ENCODE results near the gene CEP89. TPM values are rescaled to one million over a fixed set of nuclear protein-coding genes. Genes with fewer than 3 reads are reported as not detected.

CEP89 gene
- total RNA-seq, 1 donor from 2014 or later, result 42.5 TPM

DNA sequence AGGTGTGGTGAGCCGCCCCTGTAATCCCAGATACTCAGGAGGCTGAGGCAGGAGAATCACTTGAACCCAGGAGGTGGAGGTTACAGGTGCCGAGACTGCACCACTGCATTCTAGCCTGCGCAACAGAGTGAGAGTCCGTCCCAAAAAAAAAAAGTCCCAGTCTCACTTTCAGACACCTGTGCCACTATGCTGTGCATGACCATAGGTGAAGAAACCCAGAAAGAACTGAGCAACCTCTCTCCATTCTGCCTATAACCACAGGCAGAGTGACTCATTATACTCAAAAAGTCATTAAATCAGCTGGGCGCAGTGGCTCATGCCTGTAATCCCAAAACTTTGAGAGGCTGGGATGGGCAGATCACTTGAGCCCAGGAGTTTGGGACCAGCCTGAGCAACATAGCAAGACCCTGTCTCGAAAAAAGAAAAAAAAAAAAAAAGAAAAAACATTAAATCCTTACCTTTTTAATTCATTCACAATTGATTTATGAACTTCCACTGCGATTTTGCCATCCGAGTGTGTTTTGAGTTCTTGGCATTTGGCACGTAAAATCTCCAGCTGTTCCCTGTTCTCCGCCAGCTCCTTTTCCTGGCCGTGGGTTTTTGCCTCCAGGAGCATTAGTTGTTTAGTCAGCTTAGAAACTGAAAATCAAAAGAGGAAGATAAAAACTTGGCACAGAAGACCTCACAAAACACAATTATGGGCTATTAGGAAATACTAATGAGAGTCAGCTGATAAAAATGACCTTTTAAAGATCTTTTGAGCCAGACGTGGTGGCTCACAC, 56.7 kb downstream of the CEP89 start:
- TF ChIP-seq, protein P1, sequence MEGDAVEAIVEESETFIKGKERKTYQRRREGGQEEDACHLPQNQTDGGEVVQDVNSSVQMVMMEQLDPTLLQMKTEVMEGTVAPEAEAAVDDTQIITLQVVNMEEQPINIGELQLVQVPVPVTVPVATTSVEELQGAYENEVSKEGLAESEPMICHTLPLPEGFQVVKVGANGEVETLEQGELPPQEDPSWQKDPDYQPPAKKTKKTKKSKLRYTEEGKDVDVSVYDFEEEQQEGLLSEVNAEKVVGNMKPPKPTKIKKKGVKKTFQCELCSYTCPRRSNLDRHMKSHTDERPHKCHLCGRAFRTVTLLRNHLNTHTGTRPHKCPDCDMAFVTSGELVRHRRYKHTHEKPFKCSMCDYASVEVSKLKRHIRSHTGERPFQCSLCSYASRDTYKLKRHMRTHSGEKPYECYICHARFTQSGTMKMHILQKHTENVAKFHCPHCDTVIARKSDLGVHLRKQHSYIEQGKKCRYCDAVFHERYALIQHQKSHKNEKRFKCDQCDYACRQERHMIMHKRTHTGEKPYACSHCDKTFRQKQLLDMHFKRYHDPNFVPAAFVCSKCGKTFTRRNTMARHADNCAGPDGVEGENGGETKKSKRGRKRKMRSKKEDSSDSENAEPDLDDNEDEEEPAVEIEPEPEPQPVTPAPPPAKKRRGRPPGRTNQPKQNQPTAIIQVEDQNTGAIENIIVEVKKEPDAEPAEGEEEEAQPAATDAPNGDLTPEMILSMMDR (IDR thresholded peaks at IDR 0.05; ENCODE audit: partially characterized antibody, unreplicated experiment), result no peak
- Mint-ChIP-seq H3K4me1 (ENCODE audit: low read depth, unreplicated experiment) (peaks cover 7% of the 10 kb centered on the region), H3K4me3 (ENCODE audit: unreplicated experiment) (no peak overlapping the region), H3K9me3 (ENCODE audit: unreplicated experiment) (no peaks in the 10 kb centered on the region), H3K27ac (ENCODE audit: unreplicated experiment) (no peak overlapping the region), H3K36me3 (ENCODE audit: unreplicated experiment) (no peaks in the 10 kb centered on the region), H3K27me3 (ENCODE audit: unreplicated experiment) (peaks cover 2% of the 10 kb centered on the region)
- no peak for DNase-seq

DNA sequence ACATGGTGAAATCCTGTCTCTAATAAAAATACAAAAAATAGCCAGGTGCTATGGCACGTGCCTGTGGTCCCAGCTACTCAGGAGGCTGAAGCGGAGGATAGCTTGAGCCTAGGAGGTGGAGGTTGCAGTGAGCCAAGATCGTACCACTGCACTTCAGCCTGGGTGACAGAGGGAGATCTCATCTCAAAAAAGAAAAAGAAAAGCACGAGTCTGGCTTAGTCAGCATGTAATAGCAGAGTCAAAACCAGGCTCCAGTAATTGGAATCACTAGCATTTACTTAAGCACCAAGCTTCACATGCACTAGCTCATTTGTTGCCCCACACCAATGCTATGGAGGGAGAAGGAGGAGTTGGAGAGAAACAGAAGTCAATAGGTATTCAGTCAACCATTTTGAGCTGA, 60.3 kb downstream of the CEP89 start:
- H3K9me3 Mint-ChIP-seq (ENCODE audit: unreplicated experiment), result no peaks in the 10 kb centered on the region
- TF ChIP-seq, protein P1 (IDR thresholded peaks at IDR 0.05; ENCODE audit: partially characterized antibody, unreplicated experiment), result no peak
- H3K4me1 Mint-ChIP-seq (ENCODE audit: low read depth, unreplicated experiment), result no peaks in the 10 kb centered on the region
- no peaks in the 10 kb centered on the region for H3K27me3 Mint-ChIP-seq (ENCODE audit: unreplicated experiment)
- no peak overlapping the region for H3K27ac Mint-ChIP-seq (ENCODE audit: unreplicated experiment)
- no peak for DNase-seq
- no peak overlapping the region for H3K4me3 Mint-ChIP-seq (ENCODE audit: unreplicated experiment)
- peaks cover 7% of the 10 kb centered on the region for H3K36me3 Mint-ChIP-seq (ENCODE audit: unreplicated experiment)

DNA sequence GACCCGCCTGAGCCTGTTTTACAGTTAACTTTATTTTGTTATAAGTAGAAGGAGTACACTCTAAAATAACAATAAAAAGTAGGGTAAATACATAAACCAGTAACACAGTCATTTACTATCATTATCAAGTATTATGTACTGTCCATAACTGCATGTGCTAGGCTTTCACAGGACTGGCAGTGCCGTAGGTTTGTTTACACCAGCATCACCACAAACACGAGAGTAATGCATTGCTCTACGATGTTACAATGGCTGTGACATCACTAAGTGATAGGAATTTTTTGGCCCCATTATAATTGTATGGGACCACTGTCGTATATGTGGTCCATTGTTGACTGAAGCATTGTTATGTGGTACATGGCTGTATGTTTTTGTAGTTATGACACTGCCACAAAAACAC, 60.9 kb downstream of the CEP89 start:
- H3K36me3 Mint-ChIP-seq (ENCODE audit: unreplicated experiment), result peaks cover 13% of the 10 kb centered on the region
- DNase-seq, result no peak
- no peak overlapping the region for H3K27ac Mint-ChIP-seq (ENCODE audit: unreplicated experiment)
- TF ChIP-seq, protein P1 (IDR thresholded peaks at IDR 0.05; ENCODE audit: partially characterized antibody, unreplicated experiment), result no peak
- H3K4me3 Mint-ChIP-seq (ENCODE audit: unreplicated experiment), result no peak overlapping the region
- peaks cover 5% of the 10 kb centered on the region for H3K9me3 Mint-ChIP-seq (ENCODE audit: unreplicated experiment)
- H3K27me3 Mint-ChIP-seq (ENCODE audit: unreplicated experiment), result no peaks in the 10 kb centered on the region
- H3K4me1 Mint-ChIP-seq (ENCODE audit: low read depth, unreplicated experiment), result no peaks in the 10 kb centered on the region

DNA sequence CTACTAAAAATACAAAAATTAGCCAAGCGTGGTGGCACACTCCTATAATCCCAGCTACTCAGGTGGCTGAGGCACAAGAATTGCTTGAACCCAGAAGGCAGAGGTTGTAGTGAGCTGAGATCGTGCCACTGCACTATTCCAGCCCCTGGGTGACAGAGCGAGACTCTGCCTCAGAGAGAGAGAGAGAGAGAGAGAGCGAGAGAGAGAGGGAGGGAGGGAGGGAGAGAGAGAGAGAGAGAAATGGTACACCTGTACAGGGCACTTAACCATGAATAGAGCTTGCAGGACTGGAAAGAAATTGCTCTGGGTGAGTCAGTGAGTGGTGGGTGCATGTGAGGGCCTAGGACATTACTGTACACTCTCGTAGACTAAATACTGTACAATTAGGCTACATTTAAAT, 61.7 kb downstream of the CEP89 start:
- H3K27me3 Mint-ChIP-seq (ENCODE audit: unreplicated experiment), result no peaks in the 10 kb centered on the region
- no peaks in the 10 kb centered on the region for H3K4me1 Mint-ChIP-seq (ENCODE audit: low read depth, unreplicated experiment)
- H3K36me3 Mint-ChIP-seq (ENCODE audit: unreplicated experiment), result peaks cover 15% of the 10 kb centered on the region
- no peak overlapping the region for H3K27ac Mint-ChIP-seq (ENCODE audit: unreplicated experiment)
- no peak overlapping the region for H3K4me3 Mint-ChIP-seq (ENCODE audit: unreplicated experiment)
- H3K9me3 Mint-ChIP-seq (ENCODE audit: unreplicated experiment), result peaks cover 5% of the 10 kb centered on the region
- TF ChIP-seq, protein P1 (IDR thresholded peaks at IDR 0.05; ENCODE audit: partially characterized antibody, unreplicated experiment), result no peak
- no peak for DNase-seq

DNA sequence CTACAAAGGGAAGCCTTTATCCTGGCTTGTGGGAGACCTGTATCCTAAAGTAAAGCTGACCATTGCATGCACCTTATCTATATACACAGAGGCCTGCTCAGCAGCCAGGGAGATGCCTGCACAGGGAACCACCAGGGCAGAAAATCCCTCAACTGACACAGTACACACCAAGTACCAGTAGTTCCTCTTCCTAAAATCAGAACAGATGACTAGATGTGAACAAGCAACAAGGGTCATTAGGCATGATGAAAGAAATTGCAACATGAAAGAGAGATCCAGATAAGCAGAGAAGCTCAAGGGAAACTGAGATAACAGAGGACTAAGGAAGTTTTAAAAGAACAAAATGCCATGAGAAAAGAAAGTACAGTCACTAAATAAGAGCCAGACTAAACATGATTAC, 62.5 kb downstream of the CEP89 start:
- peaks cover 5% of the 10 kb centered on the region for H3K9me3 Mint-ChIP-seq (ENCODE audit: unreplicated experiment)
- TF ChIP-seq, protein P1 (IDR thresholded peaks at IDR 0.05; ENCODE audit: partially characterized antibody, unreplicated experiment), result no peak
- H3K4me3 Mint-ChIP-seq (ENCODE audit: unreplicated experiment), result no peak overlapping the region
- H3K36me3 Mint-ChIP-seq (ENCODE audit: unreplicated experiment), result peaks cover 15% of the 10 kb centered on the region
- no peaks in the 10 kb centered on the region for H3K27me3 Mint-ChIP-seq (ENCODE audit: unreplicated experiment)
- no peaks in the 10 kb centered on the region for H3K4me1 Mint-ChIP-seq (ENCODE audit: low read depth, unreplicated experiment)
- H3K27ac Mint-ChIP-seq (ENCODE audit: unreplicated experiment), result no peak overlapping the region
- DNase-seq, result no peak

All from glutamatergic neuron (in vitro differentiated cells).